Activated CD8-positive, alpha-beta memory T cell treated with anti-CD3 and anti-CD28 coated beads, Interleukin-2, amount 10 ng/mL, durations not matched to agents 7 days and 5 days (primary cell): Measurements from ENCODE around the gene UROC1. TPM values are rescaled to one million over a fixed set of nuclear protein-coding genes. Genes with fewer than 3 reads are reported as not detected.

Source experiments
- ATAC-seq: fragments of 150-1000 bp; cut with Tn5 transposase; one replicate; pipeline ENCODE4 v1.10.0; 2021; ENCODE audit warnings: moderate library complexity
- CTCF ChIA-PET: fragments of 350-600 bp; sonication (Branson Sonifier 250); formaldehyde crosslinking; loops from one replicate; lab custom pipeline; 2021; ENCODE audit warnings: antibody characterized with exemption; lab: Charles Lee
- DNase-seq: peaks from one replicate; pipeline ENCODE4 v3.0.0-alpha.2; 2020
- H3K27ac Mint-ChIP-seq: one replicate; pipeline ENCODE4 v1.8.0; 2021; ENCODE audit warnings: mild to moderate bottlenecking, mixed read lengths
- H3K27me3 Mint-ChIP-seq: one replicate; pipeline ENCODE4 v1.8.0; 2021; ENCODE audit warnings: mixed read lengths
- H3K36me3 Mint-ChIP-seq: one replicate; pipeline ENCODE4 v1.8.0; 2021; ENCODE audit warnings: mild to moderate bottlenecking, mixed read lengths
- H3K4me1 Mint-ChIP-seq: one replicate; pipeline ENCODE4 v1.8.0; 2021; ENCODE audit warnings: mixed read lengths
- H3K4me3 Mint-ChIP-seq: one replicate; pipeline ENCODE4 v1.8.0; 2021; ENCODE audit warnings: mild to moderate bottlenecking, moderate library complexity, mixed read lengths
- H3K9me3 Mint-ChIP-seq: one replicate; pipeline ENCODE4 v1.8.0; 2022; ENCODE audit warnings: low read depth, mixed read lengths
- total RNA-seq, 2 experiments: library from RNA; stranded (reverse); gene quantifications; one replicate each; pipeline ENCODE4 v1.2.3, GENCODE V29; 2021

UROC1 gene
- total RNA-seq, 2 experiments from 2014 or later: not detected

GRCh38 chr3:126523745-126524428, 6.3 kb upstream of the UROC1 start, which contains the start of gene CHST13:
CHST13 (plus strand) TSS chr3:126524155; CDS start chr3:126524333, 178 bp downstream.
- DNase-seq: no peak
- no peak within 1 kb of the TSS for H3K4me3 Mint-ChIP-seq
- no peak for ATAC-seq

GRCh38 chr3:126522363-126522788, 4.8 kb upstream of the UROC1 start:
- ATAC-seq: peak; percentile 40
- H3K27me3 Mint-ChIP-seq: peaks cover 27% of the 10 kb centered on the region

More at GRCh38 chr3:126523745-126524428, 6.3 kb upstream of the UROC1 start, which contains the start of gene CHST13:
- no peaks in the 10 kb centered on the region for H3K9me3 Mint-ChIP-seq
- peaks cover 9% of the 10 kb centered on the region for H3K4me1 Mint-ChIP-seq
- H3K27ac Mint-ChIP-seq: no peak within 1 kb of the TSS
- no peaks in the 10 kb centered on the region for H3K36me3 Mint-ChIP-seq
- CTCF ChIA-PET: interaction anchor here (1.5 kb wide), 1 partner anchor 15 kb away, joined by 3 read pairs; no protein-coding TSS in a partner anchor
- peaks cover 27% of the 10 kb centered on the region for H3K27me3 Mint-ChIP-seq

GRCh38 chr3:126521122-126521891, 3.7 kb upstream of the UROC1 start:
- no peak overlapping the region for H3K27ac Mint-ChIP-seq
- CTCF ChIA-PET: interaction anchor here (0.9 to 1.5 kb wide), 4 partner anchors 12 to 183 kb away, joined by 3 to 5 read pairs (median 4); partner anchors contain the start of genes CHCHD6 and ZXDC
- peaks cover 27% of the 10 kb centered on the region for H3K27me3 Mint-ChIP-seq
- H3K9me3 Mint-ChIP-seq: no peaks in the 10 kb centered on the region
- H3K4me3 Mint-ChIP-seq: no peak overlapping the region
- no peak for ATAC-seq
- H3K4me1 Mint-ChIP-seq: peaks cover 9% of the 10 kb centered on the region
- H3K36me3 Mint-ChIP-seq: no peaks in the 10 kb centered on the region
- no peak for DNase-seq

More at GRCh38 chr3:126522363-126522788, 4.8 kb upstream of the UROC1 start:
- Mint-ChIP-seq H3K27ac (no peak overlapping the region), H3K9me3 (no peaks in the 10 kb centered on the region), H3K4me1 (peaks cover 9% of the 10 kb centered on the region), H3K4me3 (no peak overlapping the region), H3K36me3 (no peaks in the 10 kb centered on the region)
- CTCF ChIA-PET: interaction anchor here (0.8 to 1.5 kb wide), 12 partner anchors 11 to 1025 kb away, joined by 3 to 5 read pairs (median 3); partner anchors contain the start of genes PLXNA1, TXNRD3 and ZXDC
- DNase-seq: no peak

- ATAC-seq: peak; percentile 25
- Mint-ChIP-seq H3K4me1 (peaks cover 9% of the 10 kb centered on the region), H3K9me3 (no peaks in the 10 kb centered on the region), H3K27ac (no peak overlapping the region), H3K27me3 (peaks cover 23% of the 10 kb centered on the region), H3K4me3 (no peak overlapping the region), H3K36me3 (no peaks in the 10 kb centered on the region)
- DNase-seq: peak; percentile 47
- CTCF ChIA-PET: interaction anchor here (1.2 to 1.6 kb wide), 2 partner anchors 10 to 44 kb away, joined by 3 to 5 read pairs; partner anchors contain the start of gene ZXDC
Observed at GRCh38 chr3:126519506-126520455, 2.2 kb upstream of the UROC1 start.

- DNase-seq (no peak), ATAC-seq (no peak)
- CTCF ChIA-PET: interaction anchor here (1.2 to 1.6 kb wide), 2 partner anchors 9 to 43 kb away, joined by 3 to 5 read pairs; partner anchors contain the start of gene ZXDC
- Mint-ChIP-seq H3K27me3 (peaks cover 18% of the 10 kb centered on the region), H3K4me1 (peaks cover 9% of the 10 kb centered on the region), H3K36me3 (no peaks in the 10 kb centered on the region), H3K9me3 (no peaks in the 10 kb centered on the region), H3K4me3 (no peak overlapping the region), H3K27ac (no peak overlapping the region)
Observed at GRCh38 chr3:126518779-126519177, 1.2 kb upstream of the UROC1 start.

GRCh38 chr3:126517986-126518778, 609 bp upstream of the UROC1 start:
- Mint-ChIP-seq H3K27ac (no peak overlapping the region), H3K36me3 (no peaks in the 10 kb centered on the region), H3K4me1 (peaks cover 9% of the 10 kb centered on the region), H3K4me3 (no peak overlapping the region), H3K9me3 (no peaks in the 10 kb centered on the region), H3K27me3 (peaks cover 13% of the 10 kb centered on the region)
- CTCF ChIA-PET: interaction anchor here (1.2 to 1.6 kb wide), 2 partner anchors 8 to 42 kb away, joined by 3 to 5 read pairs; partner anchors contain the start of gene ZXDC
- DNase-seq (no peak), ATAC-seq (no peak)

- no peak for DNase-seq
- peaks cover under 1% of the 10 kb centered on the region for H3K27me3 Mint-ChIP-seq
- H3K4me3 Mint-ChIP-seq: no peak overlapping the region
Observed at GRCh38 chr3:126516936-126517290, 660 bp downstream of the UROC1 start.

GRCh38 chr3:126516152-126516935, 1.2 kb downstream of the UROC1 start:
- Mint-ChIP-seq H3K4me3 (no peak overlapping the region), H3K27me3 (no peaks in the 10 kb centered on the region), H3K9me3 (no peaks in the 10 kb centered on the region), H3K27ac (no peak overlapping the region), H3K36me3 (no peaks in the 10 kb centered on the region), H3K4me1 (peaks cover 9% of the 10 kb centered on the region)
- DNase-seq: no peak
- no peak for ATAC-seq
- CTCF ChIA-PET: no interaction called here

More at GRCh38 chr3:126516936-126517290, 660 bp downstream of the UROC1 start:
- ATAC-seq: no peak
- H3K9me3 Mint-ChIP-seq: no peaks in the 10 kb centered on the region
- no peak overlapping the region for H3K27ac Mint-ChIP-seq
- no peaks in the 10 kb centered on the region for H3K36me3 Mint-ChIP-seq
- H3K4me1 Mint-ChIP-seq: peaks cover 9% of the 10 kb centered on the region
- CTCF ChIA-PET: no interaction called here

GRCh38 chr3:126515066-126515706, 2.4 kb downstream of the UROC1 start:
- Mint-ChIP-seq H3K4me1 (peaks cover 9% of the 10 kb centered on the region), H3K27ac (no peak overlapping the region), H3K36me3 (no peaks in the 10 kb centered on the region), H3K4me3 (no peak overlapping the region), H3K27me3 (no peaks in the 10 kb centered on the region), H3K9me3 (no peaks in the 10 kb centered on the region)
- ATAC-seq (no peak), DNase-seq (no peak)
- CTCF ChIA-PET: no interaction called here

GRCh38 chr3:126514161-126514560, 3.4 kb downstream of the UROC1 start:
- ATAC-seq (no peak), DNase-seq (no peak)
- Mint-ChIP-seq H3K27me3 (no peaks in the 10 kb centered on the region), H3K4me1 (peaks cover 3% of the 10 kb centered on the region), H3K27ac (no peak overlapping the region), H3K4me3 (no peak overlapping the region), H3K36me3 (no peaks in the 10 kb centered on the region), H3K9me3 (no peaks in the 10 kb centered on the region)
- CTCF ChIA-PET: no interaction called here
